Fibroblast of skin of right quadriceps (primary cell): ENCODE results near the gene ARSJ.
A peak's percentile ranks its signal among the peaks of the same experiment; 100 is the strongest.
"Not testable (repeated sequence)": the region's sequence is repeated elsewhere in the genome, so short reads cannot be mapped to it uniquely, and the experiment has no call there.

Source experiments
- DNase-seq: peaks from one replicate; pipeline ENCODE4 v3.0.0-alpha.2; 2013

Gene ARSJ

GRCh38 chr4:113979148-113979904 lies at the start of gene ARSJ:
Gene ARSJ (minus strand): TSS chr4:113979647. CDS start chr4:113978834, 813 bp downstream.
- peak; percentile 92 for DNase-seq

- no peak for DNase-seq
Measured at GRCh38 chr4:114028071-114028470, 48.6 kb upstream of the ARSJ start.

GRCh38 chr4:114027596-114027995 lies 48.1 kb upstream of the ARSJ start:
- no peak for DNase-seq

- DNase-seq: no peak
Measured at GRCh38 chr4:114026447-114026846, 47.0 kb upstream of the ARSJ start.

- DNase-seq: no peak
Measured at GRCh38 chr4:114025176-114025777, 45.8 kb upstream of the ARSJ start.

- no peak for DNase-seq
Measured at GRCh38 chr4:114021451-114021850, 42.0 kb upstream of the ARSJ start.

GRCh38 chr4:114019969-114020358 lies 40.5 kb upstream of the ARSJ start:
- DNase-seq: no peak

GRCh38 chr4:114019276-114019968 lies 40.0 kb upstream of the ARSJ start:
- DNase-seq: no peak

- DNase-seq: no peak
Measured at GRCh38 chr4:114017120-114017917, 37.9 kb upstream of the ARSJ start.

- peak; percentile 100 for DNase-seq
Measured at GRCh38 chr4:114015444-114015899, 36.0 kb upstream of the ARSJ start.

GRCh38 chr4:114013201-114013600 lies 33.8 kb upstream of the ARSJ start:
- DNase-seq: not testable (repeated sequence)

GRCh38 chr4:114012749-114013148 lies 33.3 kb upstream of the ARSJ start:
- no peak for DNase-seq

GRCh38 chr4:114005569-114006442 lies 26.4 kb upstream of the ARSJ start:
- peak; percentile 78 for DNase-seq

- DNase-seq: not testable (repeated sequence)
Measured at GRCh38 chr4:114004483-114005226, 25.2 kb upstream of the ARSJ start.

- DNase-seq: peak; percentile 46
Measured at GRCh38 chr4:113998531-113998930, 19.1 kb upstream of the ARSJ start.

- no peak for DNase-seq
Measured at GRCh38 chr4:113998079-113998478, 18.6 kb upstream of the ARSJ start.

- DNase-seq: no peak
Measured at GRCh38 chr4:113997206-113997605, 17.8 kb upstream of the ARSJ start.

GRCh38 chr4:113996599-113997177 lies 17.2 kb upstream of the ARSJ start:
- peak; percentile 55 for DNase-seq

- no peak for DNase-seq
Measured at GRCh38 chr4:113993887-113994286, 14.4 kb upstream of the ARSJ start.

GRCh38 chr4:113990886-113991285 lies 11.4 kb upstream of the ARSJ start:
- DNase-seq: no peak
